ENCODE results near the gene SNCAIP.

SNCAIP gene

DNA sequence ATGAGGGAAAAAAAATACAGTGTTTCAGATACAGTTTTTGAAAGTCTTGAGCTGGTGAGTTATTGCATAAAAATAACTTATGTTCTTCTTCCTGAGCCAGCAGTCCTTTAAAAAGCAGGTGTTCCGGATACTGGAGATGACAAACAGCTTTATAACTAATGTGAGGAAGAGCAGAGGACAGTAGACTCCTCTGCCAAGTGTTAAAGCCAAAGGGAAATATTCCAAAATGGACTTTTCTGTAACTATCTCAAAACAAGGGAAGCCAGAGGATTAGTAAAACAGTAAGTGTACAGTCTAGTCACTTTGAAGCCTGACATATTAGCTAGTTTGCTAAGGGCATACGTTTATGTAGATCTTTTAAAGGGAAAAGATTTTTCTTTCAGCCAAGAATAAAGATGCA is 11.0 kb upstream of the SNCAIP start:
- TF ChIP-seq, protein P1, sequence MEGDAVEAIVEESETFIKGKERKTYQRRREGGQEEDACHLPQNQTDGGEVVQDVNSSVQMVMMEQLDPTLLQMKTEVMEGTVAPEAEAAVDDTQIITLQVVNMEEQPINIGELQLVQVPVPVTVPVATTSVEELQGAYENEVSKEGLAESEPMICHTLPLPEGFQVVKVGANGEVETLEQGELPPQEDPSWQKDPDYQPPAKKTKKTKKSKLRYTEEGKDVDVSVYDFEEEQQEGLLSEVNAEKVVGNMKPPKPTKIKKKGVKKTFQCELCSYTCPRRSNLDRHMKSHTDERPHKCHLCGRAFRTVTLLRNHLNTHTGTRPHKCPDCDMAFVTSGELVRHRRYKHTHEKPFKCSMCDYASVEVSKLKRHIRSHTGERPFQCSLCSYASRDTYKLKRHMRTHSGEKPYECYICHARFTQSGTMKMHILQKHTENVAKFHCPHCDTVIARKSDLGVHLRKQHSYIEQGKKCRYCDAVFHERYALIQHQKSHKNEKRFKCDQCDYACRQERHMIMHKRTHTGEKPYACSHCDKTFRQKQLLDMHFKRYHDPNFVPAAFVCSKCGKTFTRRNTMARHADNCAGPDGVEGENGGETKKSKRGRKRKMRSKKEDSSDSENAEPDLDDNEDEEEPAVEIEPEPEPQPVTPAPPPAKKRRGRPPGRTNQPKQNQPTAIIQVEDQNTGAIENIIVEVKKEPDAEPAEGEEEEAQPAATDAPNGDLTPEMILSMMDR (IDR thresholded peaks at IDR 0.05) = no peak
- H3K4me1 ChIP-seq = no peaks in the 10 kb centered on the region
- no peak overlapping the region for H3K4me2 ChIP-seq (ENCODE audit: low read length)
- no peak overlapping the region for H3K4me3 ChIP-seq (ENCODE audit: low read depth, low read length)
- H3K27ac ChIP-seq = no peak overlapping the region
- H2AFZ ChIP-seq = no peak overlapping the region
- H3K36me3 ChIP-seq (ENCODE audit: control insufficient read depth, insufficient read depth, low read length) = no peaks in the 10 kb centered on the region
- no peaks in the 10 kb centered on the region for H3K9me3 ChIP-seq (ENCODE audit: control insufficient read depth, low read length)
- H3K27me3 ChIP-seq (ENCODE audit: control insufficient read depth, insufficient read depth, low read length) = no peaks in the 10 kb centered on the region
- no peak overlapping the region for H3K9ac ChIP-seq
- no peaks in the 10 kb centered on the region for H3K79me2 ChIP-seq

DNA sequence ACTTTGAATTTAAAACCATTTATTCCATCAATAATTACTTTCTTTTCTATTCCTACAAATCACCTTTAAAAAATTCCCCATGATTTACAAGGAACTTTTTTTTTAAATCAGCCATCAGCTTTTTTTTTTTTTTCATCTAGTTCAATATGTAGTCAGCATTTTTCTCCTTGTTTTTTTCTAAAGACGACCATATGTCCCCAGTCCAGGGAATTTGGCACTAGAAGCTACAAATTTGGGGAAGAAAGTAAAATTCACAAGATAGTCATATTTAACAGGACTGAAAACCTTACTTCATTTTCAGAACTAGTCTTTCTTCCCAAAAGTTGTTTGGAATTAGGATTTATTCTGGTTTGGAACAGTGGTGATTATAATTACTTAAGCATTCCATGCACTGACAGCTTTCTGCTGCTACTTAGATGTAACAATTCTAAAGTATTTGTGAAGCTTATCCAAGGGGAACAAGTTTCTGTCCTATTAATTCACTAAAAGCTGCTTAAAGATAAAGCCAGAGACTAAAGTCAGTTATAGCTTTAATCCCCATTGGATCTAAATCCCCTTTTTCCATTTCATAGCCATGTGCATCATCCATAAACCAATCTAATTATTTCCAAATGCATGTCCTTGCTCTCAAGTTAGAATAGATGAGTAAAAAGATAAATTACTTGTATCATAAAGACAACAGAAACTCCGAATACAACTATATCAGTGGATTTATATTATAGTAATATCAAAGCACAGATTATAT is 7.4 kb upstream of the SNCAIP start:
- H3K27me3 ChIP-seq (ENCODE audit: control insufficient read depth, insufficient read depth, low read length) = no peaks in the 10 kb centered on the region
- H3K36me3 ChIP-seq (ENCODE audit: control insufficient read depth, insufficient read depth, low read length) = no peaks in the 10 kb centered on the region
- no peak overlapping the region for H3K4me3 ChIP-seq (ENCODE audit: low read depth, low read length)
- H3K9ac ChIP-seq = no peak overlapping the region
- H3K4me2 ChIP-seq (ENCODE audit: low read length) = no peak overlapping the region
- TF ChIP-seq, protein P1 (IDR thresholded peaks at IDR 0.05) = no peak
- no peak overlapping the region for H3K27ac ChIP-seq
- H2AFZ ChIP-seq = no peak overlapping the region
- no peaks in the 10 kb centered on the region for H3K4me1 ChIP-seq
- H3K79me2 ChIP-seq = no peaks in the 10 kb centered on the region
- no peaks in the 10 kb centered on the region for H3K9me3 ChIP-seq (ENCODE audit: control insufficient read depth, low read length)

DNA sequence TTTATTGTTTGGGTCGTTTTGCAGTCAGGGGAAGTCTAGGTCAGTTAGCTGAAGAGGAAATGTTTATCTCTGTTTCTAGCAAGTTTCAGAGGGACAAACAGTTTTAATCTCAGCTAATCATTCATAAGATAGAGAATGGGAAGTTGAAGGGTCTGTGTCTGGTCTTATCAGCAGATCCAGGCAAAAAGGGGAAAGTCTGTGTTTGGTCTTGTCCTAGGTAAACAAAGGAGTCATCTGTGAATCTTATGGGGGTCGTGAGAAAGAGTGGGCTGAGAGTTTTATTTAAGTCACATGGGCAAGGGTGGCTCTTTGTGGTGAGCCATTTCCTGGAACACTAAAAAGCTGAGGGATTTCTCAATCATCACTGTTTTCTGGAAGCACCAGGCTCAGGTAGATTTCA is 5.6 kb upstream of the SNCAIP start:
- no peaks in the 10 kb centered on the region for H3K27me3 ChIP-seq (ENCODE audit: control insufficient read depth, insufficient read depth, low read length)
- H3K27ac ChIP-seq = no peak overlapping the region
- TF ChIP-seq, protein P1 (IDR thresholded peaks at IDR 0.05) = no peak
- no peak overlapping the region for H2AFZ ChIP-seq
- H3K36me3 ChIP-seq (ENCODE audit: control insufficient read depth, insufficient read depth, low read length) = no peaks in the 10 kb centered on the region
- no peak overlapping the region for H3K4me3 ChIP-seq (ENCODE audit: low read depth, low read length)
- no peaks in the 10 kb centered on the region for H3K79me2 ChIP-seq
- no peak overlapping the region for H3K4me2 ChIP-seq (ENCODE audit: low read length)
- H3K4me1 ChIP-seq = no peaks in the 10 kb centered on the region
- H3K9ac ChIP-seq = no peak overlapping the region
- no peaks in the 10 kb centered on the region for H3K9me3 ChIP-seq (ENCODE audit: control insufficient read depth, low read length)

DNA sequence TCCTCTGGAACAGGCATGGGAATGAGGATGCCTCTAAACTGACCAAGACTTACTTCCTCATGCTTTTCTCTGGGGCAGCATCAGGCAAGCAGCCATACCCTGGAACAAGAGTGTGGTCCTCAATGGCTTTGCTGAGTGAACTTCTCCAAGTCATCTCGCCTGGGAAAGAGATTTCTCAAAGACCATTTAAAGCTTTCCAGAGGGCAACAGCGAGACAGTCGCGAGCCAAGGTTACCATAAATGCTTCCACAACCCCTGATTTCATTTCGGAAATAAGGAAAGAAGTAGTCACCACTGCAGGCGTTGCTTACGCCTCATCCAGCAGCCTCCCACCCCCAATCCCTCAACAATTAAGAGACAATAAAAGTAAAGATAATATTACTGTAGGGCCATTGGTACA is 1.1 kb upstream of the SNCAIP start:
- Histone ChIP-seq H3K36me3 (ENCODE audit: control insufficient read depth, insufficient read depth, low read length) (no peaks in the 10 kb centered on the region), H3K4me1 (no peaks in the 10 kb centered on the region), H3K79me2 (no peaks in the 10 kb centered on the region), H3K27ac (no peak overlapping the region), H3K9me3 (ENCODE audit: control insufficient read depth, low read length) (no peaks in the 10 kb centered on the region), H3K9ac (no peak overlapping the region), H3K27me3 (ENCODE audit: control insufficient read depth, insufficient read depth, low read length) (no peaks in the 10 kb centered on the region), H3K4me3 (ENCODE audit: low read depth, low read length) (no peak overlapping the region), H2AFZ (no peak overlapping the region), H3K4me2 (ENCODE audit: low read length) (no peak overlapping the region)
- TF ChIP-seq, protein P1 (IDR thresholded peaks at IDR 0.05) = no peak

DNA sequence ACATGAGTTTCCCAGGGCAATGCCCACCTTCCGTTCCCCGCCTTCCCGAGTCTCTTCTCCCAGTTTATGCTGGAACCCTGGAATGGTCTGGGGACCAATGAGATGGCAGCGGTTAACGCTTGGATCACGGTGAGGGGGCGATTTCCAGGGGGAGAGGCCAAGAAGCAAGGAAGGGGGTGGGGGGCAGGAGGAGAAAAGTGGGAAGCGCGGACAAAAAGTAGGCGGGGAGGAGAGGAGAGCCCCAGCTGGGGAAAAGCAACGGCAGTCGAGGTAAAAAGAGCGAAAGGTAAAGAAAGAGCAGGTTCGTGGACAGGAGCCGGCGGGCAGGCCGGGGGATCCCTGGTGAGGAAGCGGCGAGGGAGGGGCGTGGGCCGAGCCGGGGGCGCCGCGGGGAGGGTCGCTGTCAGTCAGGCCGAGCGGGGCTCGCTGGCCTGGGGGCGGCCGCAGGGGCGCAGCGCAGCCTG is 508 bp upstream of the SNCAIP start:
- Histone ChIP-seq H3K9me3 (ENCODE audit: control insufficient read depth, low read length) (no peaks in the 10 kb centered on the region), H3K4me3 (ENCODE audit: low read depth, low read length) (peak overlapping the region; percentile 29), H3K79me2 (no peaks in the 10 kb centered on the region), H3K9ac (no peak overlapping the region), H3K27ac (no peak overlapping the region), H3K4me2 (ENCODE audit: low read length) (peak overlapping the region; percentile 71), H3K27me3 (ENCODE audit: control insufficient read depth, insufficient read depth, low read length) (no peaks in the 10 kb centered on the region), H3K4me1 (no peaks in the 10 kb centered on the region), H3K36me3 (ENCODE audit: control insufficient read depth, insufficient read depth, low read length) (no peaks in the 10 kb centered on the region), H2AFZ (peak overlapping the region; percentile 45)
- TF ChIP-seq, protein P1 (IDR thresholded peaks at IDR 0.05) = no peak

Measured in parathyroid adenoma (tissue), 2 donors.